Lower leg skin (tissue), 4 donors: ENCODE results near the gene AP4M1. TPM values are rescaled to one million over a fixed set of nuclear protein-coding genes. Genes with fewer than 3 reads are reported as not detected.

Experiments
- DNase-seq, 2 donors: peaks; one replicate each; pipeline ENCODE4 v3.0.0-alpha.2; 2019; ENCODE audit warnings: low spot score in 2 of 2
- H3K4me3 ChIP-seq: fragments of 200-600 bp; sonication (generic); 2 replicates; pipeline ENCODE4 v1.5.1; 2017; ENCODE audit warnings: mild to moderate bottlenecking, low read depth; ENCODE audit not compliant: poor library complexity, severe bottlenecking
- POLR2A ChIP-seq, 2 donors: fragments of 450-650 bp; IDR thresholded peaks; one replicate each; pipeline ENCODE4 v1.6.1; 2016 to 2017; ENCODE audit warnings: antibody characterized with exemption in 2 of 2, mild to moderate bottlenecking in 1 of 2, moderate library complexity in 1 of 2
- WGBS, 2 donors: methylation state at CpG; one replicate each; pipeline ENCODE4 v1.1.5; 2018; 5-methylcytosine and 5-hydroxymethylcytosine counted together
- intact Hi-C: fragments of 100-400 bp; cut with DNase I; formaldehyde crosslinking; loops from one replicate; pipeline ENCODE4 v1.15.0; 2023; ENCODE audit warnings: low total_unique reads
- total RNA-seq, 4 donors: library from RNA; depleted of rRNA; stranded (reverse); fragments of >200 nt; gene quantifications; one replicate each; pipeline ENCODE4 v1.1.0, GENCODE V29; 2016
- TF ChIP-seq, protein P1 (sequence below), 3 donors: fragments of 450-650 bp; IDR thresholded peaks; one replicate each; pipeline ENCODE4 v1.5.1; 2016; ENCODE audit warnings: antibody characterized with exemption in 3 of 3, mild to moderate bottlenecking in 3 of 3, moderate library complexity in 2 of 3

AP4M1 gene
- total RNA-seq, 4 donors from 2014 or later, result 18.6 to 24.6 (median 21.0) TPM

GRCh38 chr7:100105534-100105933, 4.1 kb downstream of the AP4M1 start:
- DNase-seq, result no peak
- no peak overlapping the region for H3K4me3 ChIP-seq
- intact Hi-C loops, result no loop called here
- 93 to 94% methylated on average over 4 of the region's 4 CpGs for WGBS, 2 donors
- TF ChIP-seq, protein P1, sequence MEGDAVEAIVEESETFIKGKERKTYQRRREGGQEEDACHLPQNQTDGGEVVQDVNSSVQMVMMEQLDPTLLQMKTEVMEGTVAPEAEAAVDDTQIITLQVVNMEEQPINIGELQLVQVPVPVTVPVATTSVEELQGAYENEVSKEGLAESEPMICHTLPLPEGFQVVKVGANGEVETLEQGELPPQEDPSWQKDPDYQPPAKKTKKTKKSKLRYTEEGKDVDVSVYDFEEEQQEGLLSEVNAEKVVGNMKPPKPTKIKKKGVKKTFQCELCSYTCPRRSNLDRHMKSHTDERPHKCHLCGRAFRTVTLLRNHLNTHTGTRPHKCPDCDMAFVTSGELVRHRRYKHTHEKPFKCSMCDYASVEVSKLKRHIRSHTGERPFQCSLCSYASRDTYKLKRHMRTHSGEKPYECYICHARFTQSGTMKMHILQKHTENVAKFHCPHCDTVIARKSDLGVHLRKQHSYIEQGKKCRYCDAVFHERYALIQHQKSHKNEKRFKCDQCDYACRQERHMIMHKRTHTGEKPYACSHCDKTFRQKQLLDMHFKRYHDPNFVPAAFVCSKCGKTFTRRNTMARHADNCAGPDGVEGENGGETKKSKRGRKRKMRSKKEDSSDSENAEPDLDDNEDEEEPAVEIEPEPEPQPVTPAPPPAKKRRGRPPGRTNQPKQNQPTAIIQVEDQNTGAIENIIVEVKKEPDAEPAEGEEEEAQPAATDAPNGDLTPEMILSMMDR (IDR thresholded peaks at IDR 0.05), result no peak
- no peak for TF ChIP-seq POLR2A (IDR thresholded peaks at IDR 0.05)

DNA sequence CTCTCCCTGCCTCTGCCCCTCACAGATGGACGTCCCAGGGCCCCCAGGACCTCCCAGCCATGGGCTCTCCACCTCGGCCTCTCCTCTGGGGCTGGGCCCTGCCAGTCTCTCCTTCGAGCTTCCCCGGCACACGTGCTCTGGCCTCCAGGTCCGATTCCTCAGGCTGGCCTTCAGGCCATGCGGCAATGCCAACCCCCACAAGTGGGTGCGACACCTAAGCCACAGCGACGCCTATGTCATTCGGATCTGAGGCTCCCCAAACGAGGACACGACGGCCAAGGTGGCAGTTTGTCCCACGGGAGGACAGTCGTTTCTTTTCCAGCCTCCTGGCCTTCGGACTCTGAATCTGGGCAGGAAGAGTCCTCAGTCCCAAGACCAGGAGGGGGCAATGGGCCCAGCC, 5.2 kb downstream of the AP4M1 start:
- WGBS, 2 donors, result 74 to 78% methylated on average over 17 of the region's 17 CpGs
- H3K4me3 ChIP-seq, result no peak overlapping the region
- intact Hi-C loops, result no loop called here
- DNase-seq, result no peak
- TF ChIP-seq, protein P1 (IDR thresholded peaks at IDR 0.05), result no peak
- no peak for TF ChIP-seq POLR2A (IDR thresholded peaks at IDR 0.05)

DNA sequence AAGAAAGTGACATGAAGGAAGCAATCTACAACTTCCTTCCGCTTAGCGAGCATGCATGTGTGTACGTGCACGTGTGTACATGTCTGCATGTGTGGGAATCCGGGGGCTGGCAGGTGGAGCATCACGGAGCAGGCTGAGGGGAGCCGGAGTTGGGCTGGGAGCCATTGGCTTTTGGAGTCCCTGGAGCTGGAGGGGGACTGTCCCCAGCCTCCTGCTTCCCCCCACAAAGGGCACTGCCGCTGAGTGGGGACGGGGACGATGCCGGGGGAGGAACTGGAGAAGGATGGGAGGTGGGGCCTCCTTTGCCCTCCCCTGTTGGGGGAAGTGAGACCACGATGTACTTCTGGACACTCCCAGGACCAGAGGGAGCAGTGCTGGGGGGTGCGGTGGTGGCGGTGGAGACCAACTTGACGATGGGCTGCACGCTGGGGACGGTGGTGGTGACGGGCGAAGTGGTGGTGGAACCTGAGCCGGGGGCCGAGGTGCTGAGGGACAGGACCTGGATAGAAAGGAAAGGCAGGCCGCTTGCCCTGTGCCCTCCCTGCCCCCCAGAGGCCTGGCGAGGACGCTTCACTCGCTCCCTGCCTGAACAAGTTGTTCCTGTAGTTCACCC, 5.8 kb downstream of the AP4M1 start:
- WGBS, 2 donors, result 78 to 83% methylated on average over 25 of the region's 25 CpGs
- TF ChIP-seq, protein P1 (IDR thresholded peaks at IDR 0.05), result no peak
- TF ChIP-seq POLR2A (IDR thresholded peaks at IDR 0.05), result no peak
- intact Hi-C loops, result no loop called here
- H3K4me3 ChIP-seq, result no peak overlapping the region
- no peak for DNase-seq

DNA sequence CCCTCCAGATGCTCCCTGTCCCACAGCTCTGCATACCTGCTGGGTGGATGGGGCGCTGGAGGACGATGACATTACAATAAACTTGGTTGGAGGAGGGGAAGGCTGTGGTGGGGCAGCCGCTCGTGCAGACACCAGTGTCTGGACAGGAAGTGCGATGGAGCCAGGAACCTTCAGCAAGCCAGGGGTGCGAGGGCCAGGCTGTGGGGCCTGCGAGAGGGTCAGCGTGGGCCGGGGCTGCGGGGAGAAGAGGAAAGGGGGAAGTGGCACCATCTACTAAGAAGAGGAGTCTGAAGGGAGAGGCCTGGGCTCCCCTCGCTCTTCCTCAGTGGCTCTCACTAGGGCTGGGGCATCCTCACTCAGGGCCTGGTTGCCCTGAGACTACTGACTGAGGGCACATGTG, 6.4 kb downstream of the AP4M1 start:
- intact Hi-C loops, result no loop called here
- H3K4me3 ChIP-seq, result no peak overlapping the region
- no peak for TF ChIP-seq POLR2A (IDR thresholded peaks at IDR 0.05)
- TF ChIP-seq, protein P1 (IDR thresholded peaks at IDR 0.05), result no peak
- 84 to 85% methylated on average over 11 of the region's 11 CpGs for WGBS, 2 donors
- no peak for DNase-seq

DNA sequence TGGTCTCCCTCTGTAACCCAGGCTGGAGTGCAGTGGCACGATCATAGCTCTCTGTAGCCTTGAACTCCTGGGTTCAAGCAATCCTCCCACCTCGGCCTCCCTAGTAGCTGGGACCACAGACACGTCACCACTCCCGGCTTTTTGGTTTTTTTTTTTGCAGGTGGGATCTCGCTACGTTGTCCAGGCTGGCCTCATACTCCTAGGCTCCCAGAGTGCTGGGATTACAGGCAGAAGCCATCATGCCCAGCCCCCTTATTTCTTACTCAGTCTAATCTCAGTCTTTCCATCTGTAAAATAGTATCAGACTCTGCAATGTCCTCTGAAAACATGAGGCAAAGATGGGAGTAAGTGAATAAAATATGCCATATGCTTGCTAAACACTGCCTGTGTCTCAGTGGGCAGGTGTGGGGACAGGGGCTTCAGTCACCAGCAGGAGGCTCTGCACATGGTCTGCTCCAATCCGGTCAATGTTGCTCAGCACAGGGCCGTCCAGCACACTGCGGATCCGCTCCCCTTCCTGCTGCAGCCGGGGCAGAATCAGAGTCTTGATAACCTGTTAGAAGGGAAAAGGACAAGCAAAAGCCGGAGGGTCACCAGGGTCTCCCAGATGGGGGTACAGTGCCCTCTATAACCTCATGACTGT, 8.2 kb downstream of the AP4M1 start:
- WGBS, 2 donors, result 81 to 88% methylated on average over 12 of the region's 12 CpGs
- H3K4me3 ChIP-seq, result no peak overlapping the region
- TF ChIP-seq POLR2A (IDR thresholded peaks at IDR 0.05), result no peak
- TF ChIP-seq, protein P1 (IDR thresholded peaks at IDR 0.05), result no peak
- no peak for DNase-seq
- intact Hi-C loops, result no loop called here
